ENCODE results near the gene CNTNAP1.
"Not testable (repeated sequence)": the region's sequence is repeated elsewhere in the genome, so short reads cannot be mapped to it uniquely, and the experiment has no call there.

Gene CNTNAP1

DNA sequence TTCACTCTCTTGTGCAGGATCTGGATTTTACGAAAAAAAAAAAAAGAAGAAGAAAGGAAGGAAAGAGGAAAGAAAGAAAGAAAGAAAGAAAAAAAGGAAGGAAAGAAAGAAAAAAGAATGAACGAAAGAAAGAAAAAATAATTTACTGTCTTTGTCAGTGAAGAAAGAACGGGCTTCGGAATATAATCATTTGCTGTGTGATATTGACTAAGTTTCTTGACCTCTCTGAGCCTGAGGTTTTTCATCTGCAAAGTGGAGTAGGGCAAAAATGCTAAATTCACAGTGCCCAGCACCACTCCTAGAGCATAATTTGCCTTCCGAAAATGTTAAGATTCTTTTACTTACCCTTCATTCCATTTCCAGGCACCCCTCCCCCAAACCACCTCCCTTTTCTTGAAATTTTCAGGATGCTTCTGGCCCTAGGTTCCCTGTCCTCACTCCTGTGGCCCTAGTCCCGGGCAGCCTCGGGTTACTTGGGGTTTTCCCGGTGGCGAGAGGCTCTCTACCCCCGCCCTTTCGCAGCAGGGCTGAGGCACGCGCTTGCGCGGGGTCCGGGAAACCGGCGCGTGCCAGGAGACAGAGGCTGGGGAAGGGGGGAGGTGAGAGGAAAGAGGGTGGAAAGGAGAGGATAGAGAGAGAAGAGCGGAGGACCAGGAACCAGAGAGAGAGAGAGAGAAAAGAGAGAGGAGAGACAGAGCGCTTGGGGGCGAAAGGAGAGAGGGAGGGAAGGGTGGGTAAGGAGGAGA is at the start of gene CNTNAP1:
TSS of gene CNTNAP1 (plus strand) at position 556 of the 746 bp plus-strand sequence. CDS start 299 bp downstream, outside the sequence.
- DNase-seq: peak; percentile 24

GRCh38 chr17:42632949-42633444 is 49.3 kb upstream of the CNTNAP1 start:
- DNase-seq: no peak

DNA sequence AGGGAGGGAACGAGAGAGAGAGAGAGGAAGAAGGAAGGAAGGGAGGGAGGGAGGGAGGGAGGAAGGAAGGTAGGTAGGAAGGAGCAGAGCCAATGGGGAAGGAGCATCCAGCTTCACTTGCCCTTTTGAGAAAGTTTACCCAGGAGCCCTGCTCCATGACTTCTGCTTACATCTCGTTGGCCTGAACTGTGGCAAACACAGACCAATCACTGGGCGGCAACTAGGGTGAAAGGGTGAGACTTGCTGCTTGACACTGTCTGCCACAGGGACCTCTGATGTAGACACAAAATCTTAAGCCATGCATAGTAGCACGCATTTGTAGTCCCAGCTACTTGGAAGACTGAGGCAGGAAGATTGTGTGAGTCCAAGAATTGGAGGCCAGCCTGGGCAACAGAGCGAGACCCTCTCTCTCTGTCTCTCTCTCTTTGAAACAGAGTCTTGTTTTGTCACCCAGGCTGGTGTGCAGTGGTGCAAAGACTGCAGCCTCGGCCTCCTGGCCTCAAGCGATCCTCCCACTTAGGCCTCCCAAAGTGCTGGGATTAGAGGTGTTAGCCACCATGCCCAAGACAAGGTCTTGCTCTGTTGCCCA is 42.7 kb upstream of the CNTNAP1 start:
- DNase-seq: no peak

- DNase-seq: no peak
Observed at GRCh38 chr17:42640121-42640520, 42.2 kb upstream of the CNTNAP1 start.

- no peak for DNase-seq
Observed at GRCh38 chr17:42642336-42642735, 40.0 kb upstream of the CNTNAP1 start.

- no peak for DNase-seq
Observed at GRCh38 chr17:42647778-42648177, 34.6 kb upstream of the CNTNAP1 start.

DNA sequence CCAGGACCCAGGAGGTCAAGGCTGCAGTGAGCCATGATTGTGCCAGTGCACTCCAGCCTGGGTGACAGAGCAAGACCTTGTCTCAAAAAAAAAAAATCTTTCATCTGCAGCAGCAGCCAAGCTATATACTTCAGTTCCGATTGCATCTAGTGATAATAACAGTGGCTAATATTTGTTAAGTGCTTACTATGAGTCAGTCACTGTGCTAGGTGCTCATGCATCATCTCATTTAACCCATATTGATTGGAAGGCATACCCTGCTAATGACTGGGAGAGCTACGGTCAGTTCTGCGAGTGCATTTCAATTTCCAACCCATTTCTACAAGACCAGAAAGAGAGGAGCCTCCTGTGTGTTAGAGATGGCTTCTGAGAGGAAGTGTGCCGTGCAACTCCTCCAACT is 30.9 kb upstream of the CNTNAP1 start:
- no peak for DNase-seq

GRCh38 chr17:42653179-42654124 is 28.9 kb upstream of the CNTNAP1 start:
- DNase-seq: no peak

DNA sequence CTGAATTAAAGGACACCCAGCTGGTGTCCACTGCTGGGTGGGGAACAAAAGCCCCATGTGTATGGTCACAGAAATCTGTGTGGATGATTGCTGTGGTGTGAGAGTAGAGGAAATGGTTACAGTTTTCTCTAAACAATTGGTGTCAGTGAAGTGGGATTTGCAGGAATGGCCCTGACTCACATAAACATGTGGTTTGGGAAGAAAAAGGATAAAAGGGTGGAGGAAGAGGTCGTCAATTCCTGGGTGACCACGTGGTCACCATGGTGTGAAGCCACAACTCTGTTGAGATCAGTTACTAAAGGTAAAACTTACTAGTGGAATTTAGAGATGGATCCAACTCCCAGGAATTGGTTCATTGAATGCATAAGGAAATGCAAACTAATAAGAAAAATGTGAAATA is 26.8 kb upstream of the CNTNAP1 start:
- no peak for DNase-seq

GRCh38 chr17:42657824-42658588 is 24.3 kb upstream of the CNTNAP1 start:
- no peak for DNase-seq

DNA sequence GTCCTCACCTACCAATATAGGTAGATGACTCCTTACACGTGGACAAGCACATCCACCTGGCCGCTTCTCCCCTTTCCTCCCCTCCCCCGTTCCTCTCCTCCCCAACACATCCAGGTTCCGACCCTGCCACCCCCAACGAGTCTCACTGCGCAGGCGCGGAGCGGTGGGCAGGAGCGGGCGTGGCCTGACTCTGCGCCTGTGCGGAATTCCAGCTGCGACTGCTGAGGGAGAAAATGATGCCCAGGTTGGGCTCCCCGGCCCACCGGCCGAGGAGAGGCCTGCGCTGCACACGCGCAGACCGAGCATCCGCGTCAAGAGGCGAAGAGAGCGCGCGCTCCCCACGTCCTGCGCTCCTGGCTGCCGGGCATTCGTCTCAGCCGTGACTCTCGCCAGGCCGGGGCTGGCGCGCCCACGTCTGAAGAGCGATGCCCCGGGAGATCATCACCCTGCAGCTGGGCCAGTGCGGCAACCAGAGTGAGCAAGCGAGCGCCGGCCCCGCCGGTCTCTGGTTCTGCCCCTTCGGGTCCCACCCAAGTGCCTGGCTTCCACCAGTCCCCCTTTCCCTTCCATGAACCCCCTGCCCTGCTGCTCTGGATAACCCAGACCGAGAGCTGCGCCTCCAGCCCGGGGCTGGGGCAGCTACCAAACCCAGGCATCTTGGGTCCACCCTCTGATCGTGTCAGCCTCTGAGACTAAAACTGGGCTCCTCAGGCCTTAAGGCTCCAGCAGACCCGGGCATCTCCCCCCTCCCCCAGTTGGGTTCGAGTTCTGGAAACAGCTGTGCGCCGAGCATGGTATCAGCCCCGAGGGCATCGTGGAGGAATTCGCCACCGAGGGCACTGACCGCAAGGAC is 23.0 kb upstream of the CNTNAP1 start, which contains the start of gene TUBG2:
TSS of gene TUBG2 (plus strand) at position 206 of the 853 bp plus-strand sequence. CDS start at position 426, 220 bp downstream.
- DNase-seq: peak; percentile 86

GRCh38 chr17:42659932-42660274 is 22.4 kb upstream of the CNTNAP1 start:
- DNase-seq: not testable (repeated sequence)

GRCh38 chr17:42660692-42661345 is 21.5 kb upstream of the CNTNAP1 start:
- DNase-seq: no peak

GRCh38 chr17:42665581-42666001 is 16.7 kb upstream of the CNTNAP1 start:
- DNase-seq: no peak

DNA sequence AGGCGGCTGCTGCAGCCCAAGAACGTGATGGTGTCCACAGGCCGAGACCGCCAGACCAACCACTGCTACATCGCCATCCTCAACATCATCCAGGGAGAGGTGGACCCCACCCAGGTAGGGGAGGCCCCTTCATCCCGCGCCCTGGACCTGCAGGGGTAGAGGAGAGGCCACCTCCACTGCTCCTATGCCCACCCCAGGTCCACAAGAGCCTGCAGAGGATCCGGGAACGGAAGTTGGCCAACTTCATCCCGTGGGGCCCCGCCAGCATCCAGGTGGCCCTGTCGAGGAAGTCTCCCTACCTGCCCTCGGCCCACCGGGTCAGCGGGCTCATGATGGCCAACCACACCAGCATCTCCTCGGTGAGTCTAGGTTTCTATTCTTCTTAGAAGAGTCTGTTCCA is 16.2 kb upstream of the CNTNAP1 start:
- not testable (repeated sequence) for DNase-seq

GRCh38 chr17:42667088-42667951 is 15.0 kb upstream of the CNTNAP1 start:
- no peak for DNase-seq

DNA sequence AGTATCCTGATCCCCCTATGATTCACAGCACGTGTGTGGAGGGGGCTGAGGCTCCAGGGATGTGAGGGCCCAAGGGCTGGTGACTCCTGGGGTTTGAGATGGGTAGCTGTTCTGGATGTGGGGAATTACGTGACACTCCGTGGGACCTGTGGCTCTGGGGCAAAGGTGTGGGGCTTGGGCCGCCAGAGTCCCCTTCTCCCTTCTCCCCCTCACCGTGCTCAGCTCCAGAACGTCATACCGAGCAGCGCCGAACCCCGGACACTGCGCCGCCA is 12.7 kb upstream of the CNTNAP1 start:
- no peak for DNase-seq

DNA sequence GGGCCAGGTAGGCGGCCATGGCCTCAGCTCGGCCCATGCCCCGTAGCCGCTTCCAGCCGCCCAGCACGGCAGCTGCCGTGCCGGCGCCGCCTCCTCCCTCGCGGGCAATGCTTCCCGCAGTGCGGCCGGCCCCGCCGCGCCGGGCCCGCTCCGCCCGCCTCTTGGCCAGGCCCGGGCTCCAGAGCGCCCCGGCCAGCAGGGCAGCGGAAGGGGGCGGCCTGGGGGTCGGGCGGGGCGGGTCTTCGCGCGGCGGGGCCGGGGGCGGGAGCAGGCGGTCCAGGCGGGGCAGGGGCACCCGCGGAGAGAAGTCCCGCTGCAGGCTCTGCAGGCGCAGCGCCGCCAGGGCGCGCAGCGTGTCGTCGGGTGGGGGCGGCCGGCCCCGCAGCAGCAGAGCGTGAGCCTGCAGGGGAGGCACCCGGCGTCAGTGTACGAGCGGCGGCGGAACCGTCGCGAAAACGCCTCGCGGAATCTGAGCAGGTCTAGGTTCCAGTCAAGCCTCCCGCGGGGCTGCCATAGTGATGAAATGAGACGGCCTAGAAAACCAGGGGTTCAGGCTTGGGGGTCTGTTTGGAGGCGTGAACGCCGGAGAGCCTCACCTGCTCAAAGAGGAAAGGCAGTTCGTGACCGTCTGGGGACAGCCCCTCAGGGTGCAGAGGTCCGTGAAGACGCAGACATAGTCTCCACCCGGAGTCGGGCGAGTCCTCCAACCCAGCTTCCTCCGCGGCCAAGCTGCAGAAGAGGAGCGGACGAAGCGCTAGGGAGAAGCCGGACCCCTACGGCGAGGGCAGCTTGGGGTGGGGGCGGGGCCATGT is 12.1 kb upstream of the CNTNAP1 start:
- DNase-seq: peak; percentile 57

All from CD4-positive, alpha-beta T cell treated with Interleukin-6 for 4 hours (primary cell).